Panc1 (cell line): Measurements from ENCODE around the gene NSUN2.

ENCODE experiments used
- CTCF ChIP-seq: fragments of 450-650 bp; IDR thresholded peaks from 2 replicates; pipeline ENCODE4 v1.5.1; 2017; ENCODE audit warnings: mild to moderate bottlenecking
- POLR2AphosphoS5 ChIP-seq: IDR thresholded peaks from 2 replicates; pipeline ENCODE4 v1.6.1; 2012; ENCODE audit warnings: mild to moderate bottlenecking, low read depth, low read length, moderate library complexity
- REST ChIP-seq, 2 experiments: IDR thresholded peaks; 2 replicates each; pipeline ENCODE4 v1.6.1; 2011 to 2012; ENCODE audit warnings: low read depth in 2 of 2, control low read depth in 1 of 2, low read length in 1 of 2, mild to moderate bottlenecking in 1 of 2, moderate library complexity in 1 of 2; ENCODE audit not compliant: insufficient read depth in 1 of 2
- SIN3A ChIP-seq: IDR thresholded peaks from 2 replicates; pipeline ENCODE4 v1.6.1; 2012; ENCODE audit warnings: low read depth, mild to moderate bottlenecking, low read length, moderate library complexity, borderline replicate concordance; ENCODE audit not compliant: insufficient read depth
- TCF7L2 ChIP-seq: IDR thresholded peaks from 2 replicates; pipeline ENCODE4 v1.6.1; 2011; ENCODE audit warnings: mild to moderate bottlenecking, low read depth, low read length, inconsistent platforms

GRCh38 chr5:6666762-6667161 is 33.9 kb upstream of the NSUN2 start:
- TF ChIP-seq CTCF (no peak), SIN3A (no peak), REST (IDR thresholded peaks at IDR 0.05; ENCODE audit: insufficient read depth in 1 of 2, low read depth in 2 of 2, low read length in 1 of 2) (no peak), POLR2AphosphoS5 (no peak), TCF7L2 (no peak)
